Lung (tissue), 12 donors: ENCODE data around the gene CES5A. TPM values are rescaled to one million over a fixed set of nuclear protein-coding genes. Genes with fewer than 3 reads are reported as not detected.

Experiments
- ATAC-seq: fragments of 200-7000 bp; cut with Tn5 transposase; one replicate; pipeline ENCODE4 v1.9.1; 2020; ENCODE audit warnings: moderate number of reproducible peaks; ENCODE audit not compliant: insufficient read depth, low FRiP score
- DNase-seq, 3 donors: peaks; one replicate each; pipeline ENCODE4 v3.0.0-alpha.2; 2013 to 2017
- H3K27ac ChIP-seq, 2 donors: one replicate each; pipeline ENCODE4 v1.5.1; 2013; ENCODE audit warnings: mild to moderate bottlenecking in 2 of 2, moderate library complexity in 2 of 2, control low read depth in 1 of 2, inconsistent platforms in 1 of 2, low read depth in 1 of 2, low read length in 1 of 2
- H3K27me3 ChIP-seq, 3 donors: one replicate each; pipeline ENCODE4 v1.5.1; 2013; ENCODE audit warnings: low read length in 2 of 3; ENCODE audit not compliant: control insufficient read depth in 3 of 3, insufficient read depth in 3 of 3
- H3K36me3 ChIP-seq, 4 donors: one replicate each; pipeline ENCODE4 v1.5.1; 2013; ENCODE audit warnings: low read length in 4 of 4, mild to moderate bottlenecking in 1 of 4, moderate library complexity in 1 of 4; ENCODE audit not compliant: control insufficient read depth in 4 of 4, insufficient read depth in 4 of 4
- H3K4me1 ChIP-seq, 5 donors: one replicate each; pipeline ENCODE4 v1.5.1; 2013; ENCODE audit warnings: low read length in 5 of 5, mild to moderate bottlenecking in 2 of 5, moderate library complexity in 1 of 5; ENCODE audit not compliant: control insufficient read depth in 5 of 5, insufficient read depth in 5 of 5
- H3K4me3 ChIP-seq: one replicate; pipeline ENCODE4 v1.5.1; 2013; ENCODE audit warnings: mild to moderate bottlenecking, control low read depth, moderate library complexity
- H3K9ac ChIP-seq, 2 donors: one replicate each; pipeline ENCODE4 v1.5.1; 2013; ENCODE audit warnings: low read length in 2 of 2, control low read depth in 1 of 2; ENCODE audit not compliant: insufficient read depth in 1 of 2
- H3K9me3 ChIP-seq, 4 donors: one replicate each; pipeline ENCODE4 v1.5.1; 2013; ENCODE audit warnings: low read length in 3 of 4, mild to moderate bottlenecking in 1 of 4, moderate library complexity in 1 of 4; ENCODE audit not compliant: control insufficient read depth in 4 of 4, insufficient read depth in 3 of 4
- CTCF ChIP-seq: IDR thresholded peaks from 2 replicates; pipeline ENCODE4 v1.5.1; 2012; ENCODE audit warnings: mild to moderate bottlenecking; ENCODE audit errors: control extremely low read depth, extremely low read depth
- WGBS, 2 donors: extraction: QIAGEN DNeasy Blood & Tissue Kit; methylation state at CpG; one replicate each; pipeline ENCODE4 v1.1.7; 2013; 5-methylcytosine and 5-hydroxymethylcytosine counted together
- polyA plus RNA-seq, 2 donors: library from polyadenylated mRNA; stranded (reverse); fragments of 200-250 nt; gene quantifications; one replicate each; pipeline ENCODE4 v1.2.1, GENCODE V29; 2013
- total RNA-seq, 2 donors: library from RNA; depleted of rRNA in 1 of 2; stranded (reverse); fragments of >200 nt in 1 of 2; gene quantifications; one replicate each; pipeline ENCODE4 v1.2.1, GENCODE V29; 2014 to 2021
- donor health status: control.
- donor health status: control.
- donor health status: Bipolar disorder and iron deficiency.
- donor health status: healthy.
- donor health status: DM: yes; HTN: yes; CAD: no.

Gene CES5A
- total and polyA plus RNA-seq, 4 donors, result not detected

GRCh38 chr16:55901566-55902217, 26.5 kb upstream of the CES5A start:
- ATAC-seq (no peak), DNase-seq (peak; percentile 22 to 47 (median 24))
- no peak overlapping the region for H3K9ac ChIP-seq
- WGBS, 2 donors, result 61 to 72% methylated on average over 10 of the region's 10 CpGs
- H3K27me3 ChIP-seq, result peaks cover 0 to 2% (median 0%) of the 10 kb centered on the region in 3 donors
- no peak overlapping the region for H3K27ac ChIP-seq
- no peak overlapping the region for H3K4me3 ChIP-seq
- H3K9me3 ChIP-seq, result peaks cover 0 to 6% (median 0%) of the 10 kb centered on the region in 4 donors
- TF ChIP-seq CTCF, result no peak
- H3K4me1 ChIP-seq, result peaks cover 0 to 1% (median 0%) of the 10 kb centered on the region in 5 donors
- no peaks in the 10 kb centered on the region for H3K36me3 ChIP-seq

DNA sequence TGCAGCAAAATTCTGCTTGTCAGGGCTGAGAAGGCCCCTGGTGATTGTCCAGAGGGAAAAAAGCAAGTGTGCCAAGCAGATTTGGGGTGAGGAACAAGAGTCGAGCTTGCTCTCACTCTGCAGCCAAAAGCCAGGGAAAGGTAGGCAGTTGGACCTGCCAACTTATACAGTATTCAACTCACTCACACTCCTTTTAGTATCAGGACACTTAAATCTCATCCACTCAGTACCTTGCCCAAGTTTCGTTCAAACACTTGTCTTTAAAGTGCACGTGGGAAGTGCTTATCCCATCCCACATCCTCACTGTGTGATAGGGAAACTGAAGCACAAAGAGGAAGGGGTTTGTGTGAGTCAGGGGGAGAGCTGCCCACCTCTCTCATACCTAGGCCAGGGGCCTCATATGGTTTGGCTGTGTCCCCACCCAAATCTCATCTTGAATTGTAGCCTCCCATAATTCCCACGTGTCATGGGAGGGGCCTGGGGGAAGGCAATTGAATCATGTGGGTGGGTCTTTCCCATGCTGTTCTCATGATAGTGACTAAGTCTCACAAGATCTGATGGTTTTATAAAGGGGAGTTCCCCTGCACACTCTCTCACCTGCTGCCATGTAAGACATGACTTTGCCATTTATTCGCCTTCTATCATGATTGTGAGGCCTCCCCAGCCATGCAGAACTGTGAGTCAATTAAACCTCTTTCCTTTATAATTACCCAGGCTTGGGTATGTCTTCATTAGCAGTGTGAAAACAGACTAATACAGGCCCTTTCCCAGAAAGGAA, 25.6 kb upstream of the CES5A start:
- DNase-seq (no peak), ATAC-seq (no peak)
- Histone ChIP-seq H3K36me3 (no peaks in the 10 kb centered on the region), H3K4me3 (no peak overlapping the region), H3K9ac (no peak overlapping the region), H3K27ac (no peak overlapping the region), H3K4me1 (peaks cover 0 to 1% (median 0%) of the 10 kb centered on the region in 5 donors), H3K27me3 (peaks cover 0 to 2% (median 0%) of the 10 kb centered on the region in 3 donors), H3K9me3 (peaks cover 0 to 6% (median 3%) of the 10 kb centered on the region in 4 donors)
- no peak for TF ChIP-seq CTCF
- WGBS, 2 donors, result 55 to 71% methylated on average over 5 of the region's 5 CpGs

DNA sequence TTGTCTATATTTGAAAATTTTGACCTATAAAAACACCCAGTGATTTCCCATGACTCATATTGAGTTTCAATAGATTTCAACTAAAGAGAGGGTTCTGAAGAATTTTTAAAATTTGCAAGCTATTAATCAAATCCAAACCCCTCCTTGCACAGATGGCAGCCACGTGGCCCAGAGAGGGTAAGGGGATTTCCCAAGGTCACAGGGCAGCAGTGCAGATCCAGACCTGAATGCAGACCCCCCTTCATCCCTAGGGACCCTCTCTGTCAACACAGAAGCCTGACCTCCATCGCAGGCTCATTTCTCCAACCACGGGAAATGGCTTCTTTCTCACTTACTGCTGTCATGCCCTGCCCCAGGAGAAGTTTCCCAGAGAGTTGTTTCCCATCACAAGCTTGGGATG, 24.7 kb upstream of the CES5A start:
- DNase-seq (no peak), ATAC-seq (no peak)
- peaks cover 0 to 6% (median 3%) of the 10 kb centered on the region in 4 donors for H3K9me3 ChIP-seq
- no peaks in the 10 kb centered on the region for H3K36me3 ChIP-seq
- peaks cover 0 to 2% (median 0%) of the 10 kb centered on the region in 3 donors for H3K27me3 ChIP-seq
- no peak overlapping the region for H3K4me3 ChIP-seq
- H3K9ac ChIP-seq, result no peak overlapping the region
- no peak for TF ChIP-seq CTCF
- WGBS, 2 donors, result 61 to 62% methylated on average over 3 of the region's 3 CpGs
- H3K27ac ChIP-seq, result no peak overlapping the region
- H3K4me1 ChIP-seq, result peaks cover 0 to 1% (median 0%) of the 10 kb centered on the region in 5 donors
